ENCODE data around the gene MAD1L1.

MAD1L1 gene

GRCh38 chr7:1915956-1916600 is 316.7 kb downstream of the MAD1L1 start:
- peak; percentile 72 for DNase-seq

- no peak for DNase-seq
Measured at GRCh38 chr7:1915326-1915725, 317.4 kb downstream of the MAD1L1 start.

GRCh38 chr7:1914743-1915142 is 318.0 kb downstream of the MAD1L1 start:
- DNase-seq: no peak

DNA sequence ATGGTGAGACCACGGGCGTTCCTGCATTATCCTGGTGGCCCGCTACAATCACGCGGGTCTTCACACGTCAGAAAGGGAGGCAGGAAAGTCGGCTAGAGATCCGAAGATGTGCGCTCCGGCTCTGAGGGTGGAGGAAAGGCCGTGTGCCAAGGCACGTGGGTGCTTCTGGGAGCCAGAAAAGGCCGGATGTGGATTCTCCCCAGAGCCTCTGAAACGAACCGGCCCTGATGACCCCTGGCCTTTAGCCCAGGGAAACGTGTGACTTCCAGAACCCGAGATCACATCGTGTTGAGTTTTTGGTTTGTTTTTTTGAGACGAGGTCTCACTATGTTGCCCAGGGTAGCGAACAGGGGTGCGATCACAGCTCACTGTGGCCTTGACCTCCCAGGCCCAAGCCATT is 318.4 kb downstream of the MAD1L1 start:
- no peak for DNase-seq

DNA sequence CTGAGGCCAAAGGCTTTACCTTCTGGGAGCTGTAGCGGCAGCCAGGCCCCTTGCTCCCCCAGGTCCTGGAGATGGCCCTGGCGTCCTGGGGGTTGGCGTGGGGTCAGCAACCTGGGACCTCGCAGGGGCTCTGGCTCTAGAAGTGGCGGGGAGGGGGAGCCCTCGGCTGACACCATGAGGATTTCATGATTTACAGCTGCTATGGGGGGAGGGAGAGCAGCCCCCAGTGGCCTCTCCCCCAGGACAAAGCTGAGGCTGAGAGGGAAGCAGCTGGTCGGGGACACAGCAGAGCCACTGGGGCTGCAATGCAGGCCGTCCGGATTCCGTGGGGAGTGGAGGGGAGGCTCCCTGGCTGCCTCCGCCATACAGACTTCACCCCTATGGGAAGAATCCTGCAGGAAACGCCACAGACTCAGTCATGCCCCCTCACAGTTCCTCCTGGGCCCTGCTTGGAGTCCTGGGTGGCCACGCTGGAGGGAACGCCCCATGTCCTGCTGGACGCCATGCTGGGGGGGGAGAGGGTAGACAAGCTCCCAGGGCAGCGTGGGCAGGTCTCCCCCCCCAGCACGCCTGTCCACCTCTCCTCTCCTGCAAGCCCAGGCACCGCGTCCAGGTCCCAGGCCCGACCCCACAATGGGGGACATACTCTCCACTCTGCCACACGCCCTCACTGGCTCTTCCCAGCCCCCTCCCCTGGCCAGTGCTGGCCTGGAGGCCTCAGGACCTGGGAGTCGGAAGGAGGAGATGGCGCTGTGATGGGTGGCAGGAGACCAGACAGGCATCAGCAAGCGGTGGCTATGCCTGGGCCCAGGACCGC is 319.1 kb downstream of the MAD1L1 start:
- no peak for DNase-seq

DNA sequence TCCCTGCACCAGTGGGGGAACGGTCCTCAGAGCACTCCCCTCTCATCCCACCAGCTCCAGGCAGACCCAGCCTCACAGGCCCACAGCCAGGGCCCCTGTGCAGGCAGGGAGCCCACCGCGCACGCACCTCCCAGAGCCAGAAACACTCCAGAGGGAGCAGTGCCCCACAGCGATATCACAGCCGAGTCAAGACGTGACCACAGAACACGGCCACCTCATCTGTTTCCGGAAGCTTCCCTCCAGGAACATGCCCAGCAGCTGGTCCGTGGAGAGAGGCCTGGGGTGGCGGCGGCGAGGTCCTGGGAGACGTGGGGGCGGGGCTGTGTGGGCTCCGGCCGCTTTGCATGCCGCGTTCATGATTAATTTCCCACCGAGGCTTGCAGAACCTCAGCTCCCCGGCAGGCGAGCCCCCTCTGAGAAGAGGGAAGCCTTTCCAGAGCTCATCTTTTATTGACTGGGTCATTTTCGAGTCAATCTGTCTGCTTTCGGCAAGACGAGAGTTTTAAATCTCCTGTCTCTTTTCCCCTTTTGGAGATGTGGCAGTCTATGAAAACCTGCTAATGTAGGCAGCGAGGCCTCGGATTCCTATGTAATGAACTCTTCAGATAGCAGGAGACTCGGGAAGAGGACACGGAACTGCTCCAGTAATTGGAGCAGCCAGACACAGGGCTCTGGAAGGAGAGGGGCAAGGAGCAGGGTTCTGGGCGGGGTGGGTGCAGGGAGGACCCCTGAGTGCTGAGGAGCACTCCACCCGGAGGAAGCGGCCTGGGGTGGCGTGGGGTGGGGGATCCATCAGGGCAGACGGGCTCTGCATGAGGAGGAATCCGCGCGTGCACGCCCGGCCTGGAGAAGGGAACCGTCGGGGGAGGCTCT is 319.9 kb downstream of the MAD1L1 start:
- no peak for DNase-seq

DNA sequence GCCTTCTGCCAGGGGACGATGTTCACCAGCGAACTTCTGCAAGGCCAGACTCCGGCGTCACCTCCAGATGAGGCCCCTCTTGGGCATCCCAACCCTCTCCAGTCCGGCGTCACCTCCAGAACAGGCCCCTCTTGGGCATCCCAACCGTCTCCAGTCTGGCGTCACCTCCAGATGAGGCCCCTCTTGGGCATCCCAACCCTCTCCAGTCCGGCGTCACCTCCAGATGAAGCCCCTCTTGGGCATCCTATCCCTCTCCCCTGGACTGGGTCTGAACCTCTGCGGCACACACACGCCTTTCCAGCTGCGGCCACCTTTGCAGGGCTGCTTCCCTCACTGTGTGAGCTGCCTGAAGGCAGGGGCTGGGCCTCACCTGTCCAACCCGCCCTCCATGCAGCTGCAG is 321.2 kb downstream of the MAD1L1 start:
- DNase-seq: no peak

GRCh38 chr7:1910827-1911226 is 321.9 kb downstream of the MAD1L1 start:
- no peak for DNase-seq

- DNase-seq: no peak
Measured at GRCh38 chr7:1910081-1910685, 322.6 kb downstream of the MAD1L1 start.

GRCh38 chr7:1909476-1909875 is 323.3 kb downstream of the MAD1L1 start:
- no peak for DNase-seq

GRCh38 chr7:1908823-1909420 is 323.8 kb downstream of the MAD1L1 start:
- DNase-seq: no peak

GRCh38 chr7:1907751-1908365 is 324.9 kb downstream of the MAD1L1 start:
- DNase-seq: no peak

- DNase-seq: no peak
Measured at GRCh38 chr7:1906988-1907745, 325.6 kb downstream of the MAD1L1 start.

GRCh38 chr7:1906087-1906830 is 326.5 kb downstream of the MAD1L1 start:
- no peak for DNase-seq

DNA sequence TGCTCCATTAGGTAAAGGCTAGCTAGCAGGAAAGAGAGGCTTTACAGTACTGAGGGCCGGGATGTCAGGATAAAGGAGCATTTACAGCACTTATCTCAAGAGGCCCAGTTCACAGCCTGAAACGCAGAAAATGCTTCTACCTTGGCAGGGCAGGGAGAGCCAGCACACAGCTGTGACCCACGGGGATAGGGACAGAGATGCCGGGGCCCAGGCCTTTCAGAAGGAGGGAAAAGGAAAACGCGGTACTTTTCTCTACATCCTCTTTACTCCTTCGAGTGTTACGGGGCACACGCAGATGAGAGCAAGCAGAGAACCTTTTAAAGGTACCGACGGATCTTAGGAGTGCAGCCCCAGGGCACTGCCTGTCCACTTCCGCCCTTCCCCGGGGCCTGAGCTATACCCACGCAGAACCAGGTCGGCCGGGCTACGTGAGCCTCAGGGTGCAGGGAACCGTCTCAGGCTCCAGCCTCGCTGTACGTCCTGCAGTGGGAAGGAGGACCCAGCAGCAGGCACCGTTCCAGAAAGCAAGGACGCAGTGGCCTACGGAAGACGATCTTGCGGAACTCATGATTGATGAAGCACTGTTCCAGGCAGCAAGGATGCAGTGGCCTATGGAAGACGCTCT is 330.4 kb downstream of the MAD1L1 start:
- no peak for DNase-seq

- DNase-seq: no peak
Measured at GRCh38 chr7:1901431-1902210, 331.1 kb downstream of the MAD1L1 start.

GRCh38 chr7:1900847-1901246 is 331.9 kb downstream of the MAD1L1 start:
- no peak for DNase-seq

DNA sequence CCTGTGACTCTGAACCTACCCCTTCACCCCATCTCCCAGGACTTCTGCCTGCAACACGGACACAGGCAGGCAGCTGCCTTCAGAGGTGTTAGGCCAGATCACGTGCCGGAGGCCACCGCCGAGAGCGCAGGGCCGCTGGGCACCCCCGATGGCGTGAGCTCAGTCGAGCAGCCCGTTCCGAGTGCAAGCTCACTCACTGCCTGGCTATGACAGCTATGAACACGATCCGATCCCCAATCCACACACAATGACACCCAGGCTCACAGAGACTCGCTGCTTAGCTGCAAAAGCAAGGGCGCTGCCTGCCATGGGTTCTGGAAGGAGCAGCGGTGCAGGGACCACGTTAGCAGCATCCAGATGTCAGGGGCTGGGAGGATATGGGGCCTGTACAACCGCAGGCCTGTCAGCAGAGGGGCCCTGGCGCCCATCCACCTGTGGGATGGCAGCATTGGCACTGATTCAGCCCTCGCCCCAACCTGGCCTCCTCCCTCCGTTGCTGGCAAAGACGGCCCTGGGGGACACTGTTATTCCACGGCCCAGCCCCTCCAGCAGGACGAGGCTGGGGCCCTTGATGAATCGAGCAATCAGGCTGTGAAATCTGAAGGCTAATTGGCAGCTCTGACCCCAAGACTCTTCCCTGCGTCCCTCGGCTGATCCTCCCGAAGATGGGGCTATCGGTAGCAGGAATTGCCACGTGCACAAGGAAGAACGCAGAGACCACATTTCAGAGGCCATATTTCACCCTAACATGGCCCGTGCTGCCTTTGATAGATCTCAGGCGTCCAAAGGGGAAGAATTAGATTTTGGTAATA is 332.6 kb downstream of the MAD1L1 start:
- no peak for DNase-seq
